ENCODE measurements around the gene BRIP1. TPM values are rescaled to one million over a fixed set of nuclear protein-coding genes. Genes with fewer than 3 reads are reported as not detected.
"Not testable (repeated sequence)": the region's sequence is repeated elsewhere in the genome, so short reads cannot be mapped to it uniquely, and the experiment has no call there.

BRIP1 gene
- total and polyA plus RNA-seq, 2 donors (not counting 1 experiment from before 2014, with no cell fraction given): 4.0 to 8.1 TPM

- no peak overlapping the region for H2AFZ ChIP-seq (ENCODE audit: low read length)
- no peak overlapping the region for H3K27ac ChIP-seq (ENCODE audit: insufficient read depth, low read length)
- no peak overlapping the region for H3K9ac ChIP-seq (ENCODE audit: insufficient read depth, low read length)
These were observed 182.4 kb downstream of the BRIP1 start for GRCh38 chr17:61680921-61681320.

GRCh38 chr17:61678339-61678738 lies 185.0 kb downstream of the BRIP1 start:
- TF ChIP-seq CTCF (conservative IDR thresholded peaks at IDR 0.05 in 1 of 2, IDR thresholded peaks at IDR 0.05 in 1 of 2; ENCODE audit: low read depth in 1 of 2, low read length in 2 of 2) (no peak), EZH2 (IDR thresholded peaks at IDR 0.05; ENCODE audit: low read length, missing control alignments) (no peak)
- H3K79me2 ChIP-seq (ENCODE audit: control insufficient read depth, insufficient read depth, low read length): no peaks in the 10 kb centered on the region
- no peaks in the 10 kb centered on the region for H3K27me3 ChIP-seq (ENCODE audit: control insufficient read depth, insufficient read depth, low read length)
- H3K4me2 ChIP-seq (ENCODE audit: extremely low read depth, insufficient read depth, low read length): no peak overlapping the region
- H3K9ac ChIP-seq (ENCODE audit: insufficient read depth, low read length): no peak overlapping the region
- H2AFZ ChIP-seq (ENCODE audit: low read length): no peak overlapping the region
- no peaks in the 10 kb centered on the region for H3K9me3 ChIP-seq (ENCODE audit: control insufficient read depth, insufficient read depth, low read depth, low read length)
- H3K27ac ChIP-seq (ENCODE audit: insufficient read depth, low read length): no peak overlapping the region
- H3K4me1 ChIP-seq (ENCODE audit: control insufficient read depth, extremely low read depth, insufficient read depth, low read length): no peaks in the 10 kb centered on the region
- DNase-seq (ENCODE audit: low read depth in 2 of 2): no peak
- no peak overlapping the region for H3K4me3 ChIP-seq (replicated peaks in 1 of 4; ENCODE audit: control extremely low read depth in 1 of 4, insufficient read depth in 1 of 4, low read depth in 3 of 4, low read length in 4 of 4)
- no peaks in the 10 kb centered on the region for H3K36me3 ChIP-seq (ENCODE audit: control insufficient read depth, insufficient read depth, low read length)
- no peaks in the 10 kb centered on the region for H4K20me1 ChIP-seq (ENCODE audit: control insufficient read depth, extremely low read depth, insufficient read depth, low read length)

More at GRCh38 chr17:61680921-61681320, 182.4 kb downstream of the BRIP1 start:
- Histone ChIP-seq H3K36me3 (ENCODE audit: control insufficient read depth, insufficient read depth, low read length) (no peaks in the 10 kb centered on the region), H3K79me2 (ENCODE audit: control insufficient read depth, insufficient read depth, low read length) (no peaks in the 10 kb centered on the region), H3K9me3 (ENCODE audit: control insufficient read depth, insufficient read depth, low read depth, low read length) (no peaks in the 10 kb centered on the region), H3K4me2 (ENCODE audit: extremely low read depth, insufficient read depth, low read length) (no peak overlapping the region), H3K27me3 (ENCODE audit: control insufficient read depth, insufficient read depth, low read length) (no peaks in the 10 kb centered on the region), H3K4me3 (replicated peaks in 1 of 4; ENCODE audit: control extremely low read depth in 1 of 4, insufficient read depth in 1 of 4, low read depth in 3 of 4, low read length in 4 of 4) (no peak overlapping the region), H4K20me1 (ENCODE audit: control insufficient read depth, extremely low read depth, insufficient read depth, low read length) (no peaks in the 10 kb centered on the region), H3K4me1 (ENCODE audit: control insufficient read depth, extremely low read depth, insufficient read depth, low read length) (no peaks in the 10 kb centered on the region)
- TF ChIP-seq EZH2 (IDR thresholded peaks at IDR 0.05; ENCODE audit: low read length, missing control alignments) (no peak), CTCF (conservative IDR thresholded peaks at IDR 0.05 in 1 of 2, IDR thresholded peaks at IDR 0.05 in 1 of 2; ENCODE audit: low read depth in 1 of 2, low read length in 2 of 2) (no peak)
- DNase-seq (ENCODE audit: low read depth in 2 of 2): no peak

- DNase-seq (ENCODE audit: low read depth in 2 of 2); H3K27ac ChIP-seq (ENCODE audit: insufficient read depth, low read length); H2AFZ ChIP-seq (ENCODE audit: low read length); H3K9ac ChIP-seq (ENCODE audit: insufficient read depth, low read length); H3K4me2 ChIP-seq (ENCODE audit: extremely low read depth, insufficient read depth, low read length); H4K20me1 ChIP-seq (ENCODE audit: control insufficient read depth, extremely low read depth, insufficient read depth, low read length); H3K9me3 ChIP-seq (ENCODE audit: control insufficient read depth, insufficient read depth, low read depth, low read length); H3K36me3 ChIP-seq (ENCODE audit: control insufficient read depth, insufficient read depth, low read length); H3K79me2 ChIP-seq (ENCODE audit: control insufficient read depth, insufficient read depth, low read length); H3K4me1 ChIP-seq (ENCODE audit: control insufficient read depth, extremely low read depth, insufficient read depth, low read length); H3K4me3 ChIP-seq (replicated peaks in 1 of 4; ENCODE audit: control extremely low read depth in 1 of 4, insufficient read depth in 1 of 4, low read depth in 3 of 4, low read length in 4 of 4); H3K27me3 ChIP-seq (ENCODE audit: control insufficient read depth, insufficient read depth, low read length): not testable (repeated sequence)
These were observed 186.0 kb downstream of the BRIP1 start for GRCh38 chr17:61677150-61677811.

GRCh38 chr17:61676522-61676921 lies 186.8 kb downstream of the BRIP1 start:
- not testable (repeated sequence) for H3K79me2 ChIP-seq (ENCODE audit: control insufficient read depth, insufficient read depth, low read length); H3K4me2 ChIP-seq (ENCODE audit: extremely low read depth, insufficient read depth, low read length); H3K36me3 ChIP-seq (ENCODE audit: control insufficient read depth, insufficient read depth, low read length); H3K9me3 ChIP-seq (ENCODE audit: control insufficient read depth, insufficient read depth, low read depth, low read length); H3K27me3 ChIP-seq (ENCODE audit: control insufficient read depth, insufficient read depth, low read length); H3K9ac ChIP-seq (ENCODE audit: insufficient read depth, low read length); H4K20me1 ChIP-seq (ENCODE audit: control insufficient read depth, extremely low read depth, insufficient read depth, low read length); H3K27ac ChIP-seq (ENCODE audit: insufficient read depth, low read length); H2AFZ ChIP-seq (ENCODE audit: low read length); H3K4me3 ChIP-seq (replicated peaks in 1 of 4; ENCODE audit: control extremely low read depth in 1 of 4, insufficient read depth in 1 of 4, low read depth in 3 of 4, low read length in 4 of 4); H3K4me1 ChIP-seq (ENCODE audit: control insufficient read depth, extremely low read depth, insufficient read depth, low read length); DNase-seq (ENCODE audit: low read depth in 2 of 2)

GRCh38 chr17:61674609-61675008 lies 188.7 kb downstream of the BRIP1 start:
- H3K9ac ChIP-seq (ENCODE audit: insufficient read depth, low read length); H3K4me1 ChIP-seq (ENCODE audit: control insufficient read depth, extremely low read depth, insufficient read depth, low read length); DNase-seq (ENCODE audit: low read depth in 2 of 2); H3K9me3 ChIP-seq (ENCODE audit: control insufficient read depth, insufficient read depth, low read depth, low read length); H3K36me3 ChIP-seq (ENCODE audit: control insufficient read depth, insufficient read depth, low read length); H3K27ac ChIP-seq (ENCODE audit: insufficient read depth, low read length); H3K79me2 ChIP-seq (ENCODE audit: control insufficient read depth, insufficient read depth, low read length); H3K4me2 ChIP-seq (ENCODE audit: extremely low read depth, insufficient read depth, low read length); H3K4me3 ChIP-seq (replicated peaks in 1 of 4; ENCODE audit: control extremely low read depth in 1 of 4, insufficient read depth in 1 of 4, low read depth in 3 of 4, low read length in 4 of 4); H4K20me1 ChIP-seq (ENCODE audit: control insufficient read depth, extremely low read depth, insufficient read depth, low read length); H2AFZ ChIP-seq (ENCODE audit: low read length); H3K27me3 ChIP-seq (ENCODE audit: control insufficient read depth, insufficient read depth, low read length): not testable (repeated sequence)
